Smooth muscle cell (in vitro differentiated cells): ENCODE results near the gene RHOC. TPM values are rescaled to one million over a fixed set of nuclear protein-coding genes. Genes with fewer than 3 reads are reported as not detected.

Experiments
- DNase-seq: peaks from one replicate; lab custom pipeline; 2025; ENCODE audit not compliant: unreplicated experiment; lab: John Stamatoyannopoulos, UW
- H2AFZ ChIP-seq: fragments of 200-600 bp; sonication (generic); 2 replicates; pipeline ENCODE4 v1.6.0; 2016; ENCODE audit warnings: antibody characterized with exemption, low read depth, mild to moderate bottlenecking
- H3F3A ChIP-seq: fragments of 200-600 bp; sonication (generic); 2 replicates; pipeline ENCODE4 v1.6.0; 2017; ENCODE audit warnings: antibody characterized with exemption, low read depth
- H3K27ac ChIP-seq: fragments of 200-600 bp; sonication (generic); 2 replicates; pipeline ENCODE4 v1.5.1; 2016; ENCODE audit warnings: low read depth, mild to moderate bottlenecking
- H3K27me3 ChIP-seq: fragments of 200-600 bp; sonication (generic); 2 replicates; pipeline ENCODE4 v1.6.1; 2016; ENCODE audit warnings: low read depth, mild to moderate bottlenecking
- H3K36me3 ChIP-seq: fragments of 200-600 bp; sonication (generic); 2 replicates; pipeline ENCODE4 v1.5.1; 2016; ENCODE audit warnings: low read depth
- H3K4me1 ChIP-seq: fragments of 200-600 bp; sonication (generic); 2 replicates; pipeline ENCODE4 v1.5.1; 2016; ENCODE audit warnings: low read depth
- H3K4me2 ChIP-seq: fragments of 200-600 bp; sonication (generic); 2 replicates; pipeline ENCODE4 v1.6.0; 2016; ENCODE audit warnings: mild to moderate bottlenecking
- H3K4me3 ChIP-seq: fragments of 200-600 bp; sonication (generic); 2 replicates; pipeline ENCODE4 v1.5.1; 2016; ENCODE audit warnings: mild to moderate bottlenecking
- H3K79me2 ChIP-seq: fragments of 200-600 bp; sonication (generic); 2 replicates; pipeline ENCODE4 v1.6.0; 2016; ENCODE audit warnings: low read depth, mild to moderate bottlenecking
- H3K9ac ChIP-seq: fragments of 200-600 bp; sonication (generic); 2 replicates; pipeline ENCODE4 v1.6.0; 2016; ENCODE audit warnings: low read depth
- H3K9me3 ChIP-seq: fragments of 200-600 bp; sonication (generic); replicated peaks from 2 replicates; pipeline ENCODE4 v1.5.1; 2016; ENCODE audit warnings: low read depth
- H4K20me1 ChIP-seq: fragments of 200-600 bp; sonication (generic); 2 replicates; pipeline ENCODE4 v1.6.0; 2016; ENCODE audit warnings: low read depth
- WGBS: methylation state at CpG from one replicate; pipeline ENCODE4 v1.1.7; 2016; ENCODE audit warnings: low lambda C conversion rate; 5-methylcytosine and 5-hydroxymethylcytosine counted together
- polyA plus RNA-seq: library from polyadenylated mRNA; unstranded; fragments of >200 nt; fragmentation: Nextera tagmentation; extraction: Ambion mirVana; gene quantifications from 2 replicates; pipeline ENCODE4 v1.2.1, GENCODE V29; 2016
- total RNA-seq: library from RNA; depleted of rRNA; stranded (reverse); fragments of >200 nt; gene quantifications from 2 replicates; pipeline ENCODE4 v1.2.3, GENCODE V29; 2014
- TF ChIP-seq, protein P1 (sequence below): fragments of 200-600 bp; sonication (generic); IDR thresholded peaks from 2 replicates; pipeline ENCODE4 v1.5.1; 2017; ENCODE audit warnings: borderline replicate concordance, mild to moderate bottlenecking, antibody characterized with exemption; ENCODE audit not compliant: insufficient read depth, poor library complexity, severe bottlenecking

RHOC gene
- total and polyA plus RNA-seq, 2 experiments from 2014 or later = 303 to 518 TPM

DNA sequence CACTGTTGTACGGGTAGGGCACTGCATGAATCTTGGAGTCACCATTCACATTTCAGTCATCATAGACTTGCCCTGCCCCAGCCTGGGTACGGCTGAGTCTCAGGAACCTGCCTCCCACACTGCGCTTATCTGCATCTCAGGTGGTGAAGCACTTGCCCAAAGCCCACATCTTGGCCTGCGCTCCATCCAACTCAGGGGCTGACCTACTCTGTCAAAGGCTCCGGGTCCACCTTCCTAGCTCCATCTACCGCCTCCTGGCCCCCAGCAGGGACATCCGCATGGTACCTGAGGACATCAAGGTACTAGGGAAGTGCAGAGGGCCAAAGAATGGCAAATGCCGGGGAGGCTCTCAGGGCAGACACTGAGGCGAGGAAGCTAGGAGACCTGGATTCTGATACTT, 11.7 kb downstream of the RHOC start:
- peaks cover 3% of the 10 kb centered on the region for H3K4me1 ChIP-seq
- no peaks in the 10 kb centered on the region for H3K36me3 ChIP-seq
- over 99% methylated on average over 9 of the region's 9 CpGs for WGBS
- H3K9me3 ChIP-seq = no peaks in the 10 kb centered on the region
- no peak overlapping the region for H2AFZ ChIP-seq
- no peaks in the 10 kb centered on the region for H3K27me3 ChIP-seq
- no peaks in the 10 kb centered on the region for H3K79me2 ChIP-seq
- H3K4me2 ChIP-seq = no peak overlapping the region
- H3K4me3 ChIP-seq = no peak overlapping the region
- no peaks in the 10 kb centered on the region for H3F3A ChIP-seq
- no peaks in the 10 kb centered on the region for H4K20me1 ChIP-seq
- no peak overlapping the region for H3K9ac ChIP-seq
- TF ChIP-seq, protein P1, sequence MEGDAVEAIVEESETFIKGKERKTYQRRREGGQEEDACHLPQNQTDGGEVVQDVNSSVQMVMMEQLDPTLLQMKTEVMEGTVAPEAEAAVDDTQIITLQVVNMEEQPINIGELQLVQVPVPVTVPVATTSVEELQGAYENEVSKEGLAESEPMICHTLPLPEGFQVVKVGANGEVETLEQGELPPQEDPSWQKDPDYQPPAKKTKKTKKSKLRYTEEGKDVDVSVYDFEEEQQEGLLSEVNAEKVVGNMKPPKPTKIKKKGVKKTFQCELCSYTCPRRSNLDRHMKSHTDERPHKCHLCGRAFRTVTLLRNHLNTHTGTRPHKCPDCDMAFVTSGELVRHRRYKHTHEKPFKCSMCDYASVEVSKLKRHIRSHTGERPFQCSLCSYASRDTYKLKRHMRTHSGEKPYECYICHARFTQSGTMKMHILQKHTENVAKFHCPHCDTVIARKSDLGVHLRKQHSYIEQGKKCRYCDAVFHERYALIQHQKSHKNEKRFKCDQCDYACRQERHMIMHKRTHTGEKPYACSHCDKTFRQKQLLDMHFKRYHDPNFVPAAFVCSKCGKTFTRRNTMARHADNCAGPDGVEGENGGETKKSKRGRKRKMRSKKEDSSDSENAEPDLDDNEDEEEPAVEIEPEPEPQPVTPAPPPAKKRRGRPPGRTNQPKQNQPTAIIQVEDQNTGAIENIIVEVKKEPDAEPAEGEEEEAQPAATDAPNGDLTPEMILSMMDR = no peak
- no peak overlapping the region for H3K27ac ChIP-seq
- DNase-seq = no peak

DNA sequence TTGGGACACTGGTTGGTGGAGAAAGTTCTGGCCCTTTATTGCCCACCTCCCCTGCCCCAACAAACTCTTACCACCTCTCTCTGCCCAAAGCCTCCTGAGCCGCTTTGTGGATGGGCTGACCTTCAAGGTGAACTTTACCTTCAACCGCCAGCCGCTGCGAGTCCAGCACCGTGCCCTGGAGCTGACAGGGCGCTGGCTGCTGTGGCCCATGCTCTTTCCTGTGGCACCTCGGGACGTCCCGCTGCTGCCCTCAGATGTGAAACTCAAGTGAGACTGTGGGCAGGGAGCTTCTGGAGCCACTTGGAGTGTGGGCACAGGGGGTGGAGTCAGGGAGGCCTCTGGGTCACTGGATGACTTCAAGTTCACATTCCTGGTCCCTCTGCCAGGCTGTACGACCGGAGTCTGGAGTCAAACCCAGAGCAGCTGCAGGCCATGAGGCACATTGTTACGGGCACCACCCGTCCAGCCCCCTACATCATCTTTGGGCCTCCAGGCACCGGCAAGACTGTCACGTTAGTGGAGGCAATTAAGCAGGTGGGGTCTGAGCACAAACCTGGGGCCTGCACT, 12.5 kb downstream of the RHOC start:
- Histone ChIP-seq H3K27me3 (no peaks in the 10 kb centered on the region), H3K9me3 (no peaks in the 10 kb centered on the region), H3F3A (no peaks in the 10 kb centered on the region), H3K79me2 (no peaks in the 10 kb centered on the region), H3K36me3 (peaks cover 4% of the 10 kb centered on the region), H3K27ac (no peak overlapping the region), H2AFZ (no peak overlapping the region), H3K4me2 (no peak overlapping the region), H3K4me3 (no peak overlapping the region), H4K20me1 (no peaks in the 10 kb centered on the region), H3K4me1 (no peaks in the 10 kb centered on the region), H3K9ac (no peak overlapping the region)
- DNase-seq = no peak
- TF ChIP-seq, protein P1 = no peak
- WGBS = 95% methylated on average over 15 of the region's 15 CpGs

DNA sequence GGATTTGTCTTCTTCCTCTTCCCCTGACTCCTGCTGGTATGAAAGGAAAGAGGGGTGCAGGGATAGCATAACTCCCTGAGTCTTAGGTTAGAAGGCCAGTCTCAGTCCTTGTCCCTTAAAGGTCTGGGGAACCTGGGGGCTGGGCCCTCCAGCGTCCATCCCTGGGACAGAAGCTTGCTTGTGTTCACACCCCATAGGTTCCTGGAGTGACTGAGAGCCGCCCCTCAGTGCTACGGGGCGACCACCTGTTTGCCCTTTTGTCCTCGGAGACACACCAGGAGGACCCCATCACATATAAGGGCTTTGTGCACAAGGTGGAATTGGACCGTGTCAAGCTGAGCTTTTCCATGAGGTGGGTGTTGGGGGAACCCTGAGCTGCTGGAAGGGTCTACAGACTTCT, 13.1 kb downstream of the RHOC start:
- H3K9ac ChIP-seq = no peak overlapping the region
- H3K4me3 ChIP-seq = no peak overlapping the region
- H3F3A ChIP-seq = no peaks in the 10 kb centered on the region
- DNase-seq = no peak
- H3K4me2 ChIP-seq = no peak overlapping the region
- H2AFZ ChIP-seq = no peak overlapping the region
- WGBS = 98% methylated on average over 6 of the region's 6 CpGs
- no peaks in the 10 kb centered on the region for H3K27me3 ChIP-seq
- H3K9me3 ChIP-seq = no peaks in the 10 kb centered on the region
- no peaks in the 10 kb centered on the region for H3K79me2 ChIP-seq
- H4K20me1 ChIP-seq = no peaks in the 10 kb centered on the region
- H3K27ac ChIP-seq = no peak overlapping the region
- H3K4me1 ChIP-seq = no peaks in the 10 kb centered on the region
- TF ChIP-seq, protein P1 = no peak
- peaks cover 4% of the 10 kb centered on the region for H3K36me3 ChIP-seq

DNA sequence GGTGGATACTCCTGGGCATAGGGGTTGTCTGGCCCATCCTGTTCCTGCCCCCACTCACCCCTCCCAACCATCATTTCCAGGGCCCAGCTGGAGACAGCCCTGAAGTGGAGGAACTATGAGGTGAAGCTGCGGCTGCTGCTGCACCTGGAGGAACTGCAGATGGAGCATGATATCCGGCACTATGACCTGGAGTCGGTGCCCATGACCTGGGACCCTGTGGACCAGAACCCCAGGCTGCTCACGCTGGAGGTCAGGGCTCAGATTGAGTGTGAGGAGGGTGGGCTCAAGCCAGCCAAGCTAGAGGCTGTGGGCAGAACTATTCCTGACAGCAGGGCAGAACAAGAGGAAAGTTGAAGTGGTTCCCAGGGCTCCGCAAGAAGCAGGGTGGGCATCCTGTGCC, 14.2 kb downstream of the RHOC start:
- no peak overlapping the region for H3K4me3 ChIP-seq
- no peak overlapping the region for H3K4me2 ChIP-seq
- no peaks in the 10 kb centered on the region for H3K9me3 ChIP-seq
- H3K4me1 ChIP-seq = no peaks in the 10 kb centered on the region
- H3K27ac ChIP-seq = no peak overlapping the region
- TF ChIP-seq, protein P1 = no peak
- no peak overlapping the region for H3K9ac ChIP-seq
- H3K27me3 ChIP-seq = no peaks in the 10 kb centered on the region
- no peak overlapping the region for H2AFZ ChIP-seq
- WGBS = 96% methylated on average over 5 of the region's 5 CpGs
- no peaks in the 10 kb centered on the region for H3F3A ChIP-seq
- no peaks in the 10 kb centered on the region for H3K79me2 ChIP-seq
- peaks cover under 1% of the 10 kb centered on the region for H4K20me1 ChIP-seq
- H3K36me3 ChIP-seq = peaks cover 4% of the 10 kb centered on the region
- DNase-seq = no peak
